NCI-H510A treated with DMSO at 0.1 percent for 48 hours (cell line): Measurements from ENCODE around the gene ANGEL2.
"Not testable (repeated sequence)": the region's sequence is repeated elsewhere in the genome, so short reads cannot be mapped to it uniquely, and the experiment has no call there.

ENCODE experiments used
- DNase-seq: peaks from one replicate; lab custom pipeline; 2025; lab: John Stamatoyannopoulos, UW

The ANGEL2 gene, protein sequence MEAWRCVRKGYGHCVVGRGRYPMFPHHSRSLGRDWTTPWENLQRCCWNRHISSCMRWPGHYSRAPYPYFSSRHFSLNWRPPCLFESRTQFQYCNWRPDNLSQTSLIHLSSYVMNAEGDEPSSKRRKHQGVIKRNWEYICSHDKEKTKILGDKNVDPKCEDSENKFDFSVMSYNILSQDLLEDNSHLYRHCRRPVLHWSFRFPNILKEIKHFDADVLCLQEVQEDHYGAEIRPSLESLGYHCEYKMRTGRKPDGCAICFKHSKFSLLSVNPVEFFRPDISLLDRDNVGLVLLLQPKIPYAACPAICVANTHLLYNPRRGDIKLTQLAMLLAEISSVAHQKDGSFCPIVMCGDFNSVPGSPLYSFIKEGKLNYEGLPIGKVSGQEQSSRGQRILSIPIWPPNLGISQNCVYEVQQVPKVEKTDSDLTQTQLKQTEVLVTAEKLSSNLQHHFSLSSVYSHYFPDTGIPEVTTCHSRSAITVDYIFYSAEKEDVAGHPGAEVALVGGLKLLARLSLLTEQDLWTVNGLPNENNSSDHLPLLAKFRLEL

DNA sequence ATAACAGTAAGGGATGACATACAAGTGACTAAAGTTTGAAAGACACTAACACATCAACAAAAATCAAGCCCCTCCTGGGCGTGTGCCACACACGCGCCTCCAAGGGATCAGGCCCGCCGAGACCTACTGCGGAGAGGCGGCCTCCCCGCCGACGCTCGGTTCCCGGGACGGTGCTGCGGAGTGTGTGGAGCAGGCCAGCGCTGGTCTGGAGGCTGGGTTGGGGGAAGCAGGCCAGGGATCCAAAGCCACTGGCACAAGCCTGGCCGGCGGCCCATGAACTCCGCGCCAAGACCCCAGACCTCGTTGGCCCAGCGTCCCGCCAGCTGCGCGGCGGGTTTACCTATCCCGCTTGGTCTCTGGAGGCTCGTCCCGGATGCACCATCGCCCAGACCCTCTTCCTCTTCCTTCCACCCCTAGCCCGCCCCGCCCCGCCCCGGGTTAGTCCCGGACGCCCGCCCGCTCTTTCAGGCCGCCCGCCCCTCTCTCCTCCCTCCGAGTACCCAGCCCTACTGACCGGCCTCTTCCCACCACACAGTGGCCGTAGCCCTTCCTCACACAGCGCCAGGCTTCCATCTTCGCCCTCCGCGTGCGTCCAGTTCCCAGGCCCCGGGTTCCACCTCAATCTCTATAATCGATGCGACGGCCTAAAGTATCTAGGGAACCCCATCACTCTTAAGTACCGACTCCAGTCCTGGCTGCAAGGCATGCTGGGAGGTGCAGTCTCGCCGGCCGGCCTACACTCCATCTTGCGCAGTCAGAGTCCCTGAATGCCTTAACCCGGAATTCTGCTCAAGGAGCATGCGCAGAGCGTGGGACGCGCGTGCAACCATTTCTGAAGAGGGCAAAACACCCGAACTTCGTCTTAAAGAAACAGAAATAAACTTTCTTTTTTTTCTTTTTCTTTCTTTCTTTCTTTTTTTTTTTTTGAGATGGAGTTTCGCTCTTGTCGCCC is at the start of gene ANGEL2:
ANGEL2 (minus strand) TSS at position 769 of the 952 bp plus-strand sequence; CDS start at position 573, 196 bp downstream.
- DNase-seq = peak; percentile 93

DNA sequence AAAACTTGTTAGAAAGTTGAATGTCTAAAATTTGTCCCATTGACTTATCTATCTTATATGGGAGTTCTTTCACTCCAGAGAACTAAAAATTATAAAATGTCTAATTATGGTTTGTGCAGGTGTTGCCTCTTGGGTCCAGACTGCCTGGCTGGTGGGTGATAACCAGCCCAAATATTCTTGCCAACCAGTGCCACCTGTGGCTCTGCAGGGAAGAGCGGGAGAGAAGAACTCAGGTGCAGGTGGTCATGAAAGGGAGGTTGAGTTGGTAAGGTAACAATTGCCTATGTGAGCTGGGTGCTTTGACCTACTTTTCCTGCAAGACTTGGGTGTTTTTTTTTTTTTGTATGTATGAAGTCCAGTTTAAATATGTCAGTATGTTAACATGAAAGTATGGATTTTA is 45.6 kb upstream of the ANGEL2 start:
- peak; percentile 78 for DNase-seq

DNA sequence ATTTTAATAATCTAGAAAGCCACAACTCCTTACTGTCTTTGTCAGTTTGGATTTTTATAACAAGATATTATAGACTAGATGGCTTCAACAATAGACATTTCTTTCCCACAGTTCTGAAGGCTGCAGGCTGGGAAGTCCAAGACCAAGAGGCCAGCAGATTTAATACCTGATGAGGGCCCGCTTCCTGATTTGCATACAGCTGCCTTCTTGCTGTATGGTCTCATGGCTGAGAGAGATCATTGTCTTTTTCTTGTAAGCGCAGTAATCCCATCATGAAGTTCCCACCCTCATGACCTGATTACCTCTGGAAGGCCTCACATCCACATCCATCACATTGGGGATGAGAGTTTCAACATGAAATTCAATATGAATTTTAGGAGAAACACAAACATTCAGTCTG is 45.2 kb upstream of the ANGEL2 start:
- peak; percentile 92 for DNase-seq

DNA sequence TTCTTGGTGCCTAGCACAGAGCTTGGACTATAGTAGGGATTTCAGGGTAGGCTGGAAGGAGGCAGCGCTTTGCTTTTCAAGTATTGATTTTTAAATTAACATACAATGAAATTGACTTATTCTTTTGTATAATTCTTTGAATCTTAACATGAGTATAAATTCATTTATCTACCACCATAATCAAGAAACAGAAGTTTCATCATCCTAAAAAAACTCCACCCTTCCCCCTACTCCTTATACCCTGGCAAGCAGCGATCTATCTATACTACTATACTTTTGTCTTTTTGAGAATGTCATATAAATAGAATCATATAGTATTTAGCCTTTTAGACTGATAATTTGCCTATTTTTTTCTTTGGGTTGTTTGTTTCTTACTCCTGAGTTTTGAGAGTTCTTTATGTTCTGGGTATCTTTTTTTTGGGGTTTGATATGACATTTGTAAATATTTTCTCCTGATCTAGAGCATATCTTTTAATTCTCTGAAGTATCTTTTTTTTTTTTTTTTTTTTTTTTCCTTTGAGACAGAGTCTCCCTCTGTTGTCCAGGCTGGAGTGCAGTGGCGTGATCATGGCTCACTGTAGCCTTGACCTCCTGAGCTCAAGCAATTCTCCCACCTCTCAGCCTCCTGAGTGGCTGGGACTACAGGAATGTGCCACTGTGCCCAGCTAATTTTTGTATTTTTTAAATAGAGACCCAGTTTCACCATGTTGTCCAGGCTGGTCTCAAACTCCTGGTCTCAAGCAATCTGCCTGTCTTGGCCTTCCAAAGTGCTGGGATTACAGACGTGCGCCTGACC is 41.8 kb upstream of the ANGEL2 start:
- no peak for DNase-seq

DNA sequence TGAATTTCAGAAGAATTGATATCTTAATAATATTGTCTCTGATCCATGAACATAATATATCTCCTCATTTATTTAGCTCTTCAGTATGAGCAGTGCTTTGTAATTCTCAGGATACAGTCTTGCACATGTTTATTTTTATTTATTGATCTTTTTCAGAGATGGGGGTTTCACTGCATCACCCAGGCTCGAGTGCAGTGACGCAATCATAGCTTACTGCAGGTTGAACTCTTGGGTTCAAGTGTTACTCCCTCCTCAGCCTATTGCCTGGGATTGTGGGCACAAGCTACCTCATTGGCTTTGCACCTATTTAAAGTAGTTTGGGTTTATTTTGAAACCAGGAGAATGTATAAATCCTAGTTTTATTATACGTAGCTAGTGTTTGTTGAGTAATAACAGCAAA is 40.1 kb upstream of the ANGEL2 start:
- no peak for DNase-seq

DNA sequence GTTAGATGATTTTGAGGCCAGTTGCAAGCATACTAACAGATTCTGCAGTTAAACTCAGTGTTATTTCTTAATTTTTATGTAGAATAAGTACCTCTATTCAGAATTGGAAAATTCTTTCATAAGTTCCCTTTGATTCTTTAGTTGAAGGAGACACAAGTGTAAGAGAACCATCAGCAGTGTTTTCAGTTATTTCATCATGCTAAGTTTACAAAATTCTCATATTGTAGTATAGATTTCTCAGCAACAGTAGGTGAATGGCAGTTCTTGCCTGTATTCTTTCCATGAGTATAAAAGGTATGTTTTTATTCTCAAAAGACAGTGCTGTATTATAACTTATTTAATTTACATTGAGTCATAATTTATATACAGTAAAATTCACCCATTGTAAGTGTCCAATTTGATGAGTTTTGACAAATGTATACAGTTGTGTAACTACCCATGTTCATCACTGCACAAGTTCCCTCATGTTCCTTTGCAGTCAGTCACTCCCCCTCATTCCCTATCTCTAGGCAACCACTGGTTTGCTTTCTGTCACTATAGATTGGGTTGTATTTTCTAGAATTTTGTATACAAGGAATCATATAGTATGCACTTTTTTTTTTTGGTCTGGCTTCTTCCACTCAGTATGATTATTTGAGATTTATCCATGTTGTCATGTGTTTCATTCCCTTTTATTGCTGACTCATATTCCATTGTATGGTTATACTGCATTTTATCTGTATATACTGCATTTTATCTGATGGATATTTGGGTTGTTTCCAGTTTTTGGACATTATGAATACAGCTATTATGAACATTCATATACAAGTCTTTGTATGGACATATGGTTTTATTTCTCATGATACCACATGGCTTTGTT is 39.3 kb upstream of the ANGEL2 start:
- no peak for DNase-seq

DNA sequence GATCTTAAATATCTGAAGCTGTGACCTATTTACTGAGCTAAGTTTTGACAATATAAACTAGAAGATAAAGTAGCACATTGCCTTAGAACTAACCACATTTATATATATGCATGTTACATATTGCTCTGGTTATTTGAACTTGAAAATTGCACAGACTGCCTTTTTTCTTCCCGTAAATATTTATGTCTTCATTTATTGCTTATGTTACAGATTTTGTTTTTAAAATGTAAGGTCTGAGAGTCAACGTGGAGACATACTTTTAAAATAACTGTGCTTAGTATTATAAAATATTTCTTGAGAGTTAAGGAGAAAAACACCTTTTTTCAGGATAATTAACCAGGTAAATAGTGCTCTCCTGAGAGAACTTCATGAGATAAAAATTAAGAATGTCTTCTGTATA is 38.5 kb upstream of the ANGEL2 start:
- no peak for DNase-seq

DNA sequence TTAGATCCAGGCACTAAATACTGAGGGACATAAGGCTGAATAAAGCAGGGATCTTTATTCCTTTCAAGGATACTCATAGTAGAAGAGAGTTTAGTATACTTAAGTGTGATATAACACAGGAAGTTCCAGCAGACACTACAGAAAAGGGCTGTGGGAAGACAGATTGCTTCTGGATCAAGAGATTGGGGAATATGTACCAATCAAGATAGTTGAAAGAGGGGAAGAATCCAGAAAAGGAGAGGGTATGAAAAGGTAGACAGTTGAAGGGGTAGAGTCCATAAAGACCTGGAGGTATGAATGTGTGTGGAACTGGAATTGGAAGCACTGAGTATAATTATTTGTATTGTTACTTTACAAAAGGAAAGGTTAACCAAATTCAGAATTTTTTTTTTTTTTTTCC is 37.8 kb upstream of the ANGEL2 start:
- DNase-seq = no peak

DNA sequence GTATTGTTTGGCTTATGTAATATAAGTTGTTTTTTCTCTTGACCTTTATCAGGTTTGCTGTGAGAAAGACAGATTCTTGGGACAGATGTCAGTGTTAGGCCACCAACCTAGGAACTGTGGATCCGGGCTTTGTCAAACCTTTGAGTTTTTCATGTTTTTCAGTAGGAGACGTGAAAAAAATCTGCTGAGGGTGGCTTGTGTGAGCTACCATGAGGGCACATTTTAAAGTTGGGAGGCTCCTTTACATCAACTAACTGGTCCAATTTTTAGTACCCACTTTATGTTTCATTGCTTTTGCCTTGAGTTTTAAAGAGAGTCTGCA is 36.2 kb upstream of the ANGEL2 start:
- DNase-seq = no peak

DNA sequence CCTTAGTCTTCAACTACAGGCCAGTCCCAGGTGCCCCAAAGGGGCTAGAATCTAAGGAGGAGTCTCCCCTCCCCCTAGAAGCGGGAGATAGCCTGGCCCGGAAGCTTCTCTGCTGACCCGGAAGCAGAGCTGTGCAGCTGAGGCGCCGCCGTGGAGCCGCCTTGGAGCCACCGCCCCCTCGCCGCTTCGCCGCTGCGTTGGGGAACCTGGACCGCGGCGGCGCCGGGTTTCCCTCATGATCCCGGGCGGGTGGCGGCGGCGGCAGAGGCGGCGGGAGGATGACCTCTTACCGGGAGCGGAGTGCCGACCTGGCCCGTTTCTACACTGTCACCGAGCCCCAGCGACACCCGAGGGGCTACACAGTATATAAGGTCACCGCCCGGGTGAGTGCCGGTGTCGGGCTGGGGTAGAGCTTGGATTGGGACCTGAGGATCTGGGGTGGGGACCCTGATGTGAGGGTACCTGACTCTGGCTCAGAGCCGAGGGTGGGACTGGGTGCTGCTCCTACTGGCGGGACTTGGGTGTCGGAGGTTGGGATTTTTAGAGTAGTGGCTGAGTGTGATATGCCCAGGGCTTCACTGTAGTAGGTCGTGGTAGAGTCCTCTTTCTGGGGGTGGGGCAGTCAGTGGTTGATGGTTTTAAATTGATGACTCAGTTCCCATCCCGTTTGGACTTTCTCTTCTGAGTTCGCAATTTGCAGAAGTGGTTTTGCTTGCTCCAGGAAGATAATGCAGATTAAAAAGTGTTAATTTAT is 35.6 kb upstream of the ANGEL2 start, which contains the start of gene RPS6KC1:
RPS6KC1 (plus strand) TSS at position 115 of the 754 bp plus-strand sequence; CDS start at position 279, 164 bp downstream.
- DNase-seq = peak; percentile 80

DNA sequence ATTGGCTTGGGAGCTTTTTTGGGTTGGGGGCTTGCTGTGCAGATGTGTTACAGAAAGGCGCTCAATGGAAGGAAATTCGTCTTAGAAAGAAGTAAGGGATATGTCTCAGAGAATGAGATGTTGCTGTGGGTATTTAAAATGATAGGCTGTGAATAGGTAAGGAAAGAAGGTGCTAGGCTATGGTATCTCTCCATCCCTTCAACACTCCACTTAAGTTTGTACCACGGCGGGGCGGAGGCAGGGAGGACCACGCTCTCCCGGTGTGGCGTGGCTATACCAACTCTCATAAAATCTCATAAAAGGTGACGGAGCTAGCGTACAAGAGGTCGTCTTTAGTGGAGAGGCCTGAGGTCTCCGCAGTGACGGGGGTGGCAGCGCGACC is 35.1 kb upstream of the ANGEL2 start:
- DNase-seq = no peak

DNA sequence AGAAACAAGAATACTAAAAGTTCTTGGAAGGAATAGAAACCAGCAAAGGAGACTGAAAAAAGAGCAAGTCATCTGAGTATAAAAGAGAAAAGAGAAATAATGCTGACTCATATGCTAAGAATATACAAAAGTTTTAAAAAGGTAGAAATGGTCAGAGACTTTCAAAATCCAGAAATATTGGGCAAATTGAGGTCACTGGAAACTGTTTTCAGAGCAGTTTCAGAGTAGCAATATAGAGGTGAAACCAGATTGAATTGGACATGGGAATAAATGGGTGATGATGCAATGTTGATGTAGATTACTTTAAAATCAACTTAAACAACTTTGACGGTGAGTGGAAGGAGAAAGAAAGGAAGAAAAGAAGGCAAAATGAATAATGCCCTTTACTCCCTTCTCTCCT is 33.6 kb upstream of the ANGEL2 start:
- DNase-seq = no peak

DNA sequence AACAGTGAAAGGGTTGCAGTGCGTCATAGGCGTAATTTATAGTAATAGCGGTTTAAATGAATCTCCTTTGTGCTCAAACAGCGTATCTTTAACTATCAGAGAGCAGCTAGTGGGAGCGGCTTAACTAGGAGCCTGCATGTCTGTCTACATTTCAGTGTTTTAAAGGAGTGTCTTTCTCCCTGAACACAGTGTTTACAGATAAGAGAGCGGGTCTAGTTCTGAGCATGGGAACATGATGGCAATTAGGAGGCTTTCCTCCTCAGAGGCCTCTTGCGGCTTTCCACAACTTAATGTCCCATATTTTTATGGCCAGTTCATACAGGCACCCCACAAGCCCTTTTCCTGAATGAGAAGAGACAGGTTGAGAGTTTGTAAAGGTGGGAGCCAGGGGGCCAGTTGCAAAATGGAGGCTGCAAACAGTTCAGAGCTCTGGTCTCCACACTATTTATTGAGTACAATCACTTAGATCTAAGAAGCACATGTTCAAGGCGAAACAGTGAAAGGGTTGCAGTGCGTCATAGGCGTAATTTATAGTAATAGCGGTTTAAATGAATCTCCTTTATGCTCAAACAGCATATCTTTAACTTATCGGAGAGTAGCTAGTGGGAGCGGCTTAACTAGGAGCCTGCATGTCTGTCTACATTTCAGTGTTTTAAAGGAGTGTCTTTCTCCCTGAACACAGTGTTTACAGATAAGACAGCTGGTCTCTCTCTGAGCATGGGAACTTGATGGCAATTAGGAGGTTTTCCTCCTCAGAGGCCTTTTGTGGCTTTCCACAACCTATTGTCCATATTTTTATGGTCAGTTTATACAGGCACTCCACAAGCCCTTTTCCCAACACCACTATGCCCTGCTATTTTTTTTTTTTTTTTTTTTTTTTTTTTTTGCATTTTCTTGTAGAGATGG is 29.9 kb upstream of the ANGEL2 start:
- DNase-seq = not testable (repeated sequence)

DNA sequence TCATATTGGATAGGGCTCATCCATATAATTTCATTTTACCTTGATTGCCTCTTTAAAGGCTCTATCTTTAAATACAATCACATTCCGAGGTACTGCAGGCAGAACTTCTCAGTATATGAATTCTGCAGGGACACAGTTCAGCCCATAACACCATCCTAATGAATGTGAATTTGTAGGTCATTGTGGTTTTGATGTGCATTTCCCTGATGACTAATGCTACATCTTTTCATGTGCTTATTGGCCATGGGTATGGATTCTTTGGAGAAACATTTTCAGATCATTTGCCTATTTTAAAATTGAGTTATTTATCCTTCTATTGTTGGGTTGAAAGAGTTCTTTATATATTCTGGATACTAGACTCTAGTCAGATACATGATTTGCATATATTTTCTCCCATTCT is 25.8 kb upstream of the ANGEL2 start:
- no peak for DNase-seq

DNA sequence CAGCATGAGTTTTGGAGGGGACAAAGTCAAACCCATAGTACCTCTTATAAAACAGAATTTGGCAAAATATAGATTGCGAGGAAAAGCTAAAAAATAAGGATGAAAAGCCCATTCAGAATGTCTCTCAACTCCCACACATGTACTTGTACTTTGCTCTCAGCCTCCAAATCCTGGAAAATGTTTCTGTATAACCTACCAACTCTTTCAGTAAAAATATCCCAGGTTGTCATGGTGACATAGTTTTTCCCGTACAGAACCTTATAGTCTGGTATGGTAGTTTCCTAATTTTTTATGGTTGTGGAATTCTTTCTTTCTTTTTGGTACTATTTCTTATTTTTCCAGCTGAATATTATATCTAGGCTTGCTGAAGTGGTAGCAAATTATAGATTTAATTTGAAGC is 19.9 kb upstream of the ANGEL2 start:
- DNase-seq = no peak

DNA sequence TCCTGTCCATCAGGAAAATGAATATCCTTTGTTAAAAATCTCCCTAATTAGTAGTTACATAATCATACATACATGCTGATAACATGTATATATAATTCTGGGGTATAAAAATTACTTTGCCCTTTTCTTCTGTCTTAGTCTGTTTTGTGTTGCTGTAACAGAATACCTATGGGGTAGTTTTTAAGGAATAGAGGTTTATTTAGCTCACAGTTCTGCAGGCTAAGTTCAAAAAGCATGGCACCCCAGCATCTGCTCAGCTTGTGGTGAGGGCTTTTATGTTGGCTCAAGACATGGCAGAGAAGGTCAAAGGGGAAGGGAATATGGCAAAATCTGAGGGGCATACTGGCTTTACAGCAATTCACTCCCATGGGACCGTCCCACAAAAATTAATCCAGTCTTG is 19.0 kb upstream of the ANGEL2 start:
- no peak for DNase-seq

DNA sequence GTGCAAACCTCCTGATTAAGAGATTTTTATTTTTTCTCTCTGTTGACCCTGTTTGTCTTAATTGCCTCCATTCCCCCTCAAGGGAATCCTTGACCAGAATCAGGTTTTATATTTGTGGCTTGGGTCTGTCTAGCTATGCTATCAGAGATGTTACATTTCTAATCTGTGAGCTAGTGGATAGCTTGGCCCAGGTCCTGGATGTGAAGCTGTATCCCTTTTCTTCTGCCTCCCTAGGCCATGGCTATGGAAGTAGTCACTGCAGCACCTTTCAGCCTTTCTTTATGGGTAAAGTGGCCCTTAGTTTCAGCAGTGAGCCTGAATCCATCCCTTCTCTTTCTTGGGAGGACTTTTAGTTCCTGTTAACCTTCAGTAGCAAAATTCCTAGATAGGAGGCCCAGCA is 17.0 kb upstream of the ANGEL2 start:
- DNase-seq = no peak

DNA sequence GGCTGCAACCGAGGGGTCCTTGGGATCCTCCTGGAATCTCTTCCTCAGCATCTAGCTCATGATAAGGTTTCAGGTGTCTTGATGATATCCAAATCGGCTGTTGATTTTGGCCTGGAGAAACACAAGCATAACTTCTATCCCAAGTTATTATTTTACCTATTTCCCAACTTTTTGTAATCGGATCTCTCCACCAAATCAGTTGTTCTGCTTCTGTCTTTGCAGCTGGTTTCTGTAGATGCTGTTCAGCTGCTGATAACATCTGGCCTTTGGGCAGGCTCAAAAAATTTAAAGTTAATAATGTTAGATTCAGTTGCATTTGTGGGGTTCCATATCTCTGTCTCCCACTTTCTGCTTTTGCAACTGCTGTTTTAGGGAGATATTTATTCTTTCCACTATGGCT is 11.4 kb upstream of the ANGEL2 start:
- DNase-seq = not testable (repeated sequence)

DNA sequence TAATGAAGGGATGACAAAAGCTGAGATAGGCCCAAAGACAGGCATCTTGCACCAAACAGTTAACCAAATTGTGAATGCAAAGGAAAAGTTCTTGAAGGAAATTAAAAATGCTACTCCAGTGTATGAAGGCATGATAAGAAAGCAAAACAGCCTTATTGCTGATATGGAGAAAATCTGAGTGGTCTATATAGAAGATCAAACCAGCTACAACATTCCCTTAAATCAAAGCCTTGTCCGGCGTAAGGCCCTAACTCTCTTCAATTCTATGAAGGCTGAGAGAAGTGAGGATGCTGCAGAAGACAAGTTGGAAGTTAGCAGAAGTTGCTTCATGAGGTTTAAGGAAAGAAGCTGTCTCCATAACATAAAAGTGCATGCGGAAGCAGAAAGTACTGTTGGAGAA is 4.3 kb upstream of the ANGEL2 start:
- DNase-seq = no peak
